Lung (tissue), 12 donors: ENCODE data around the gene SMARCD1. TPM values are rescaled to one million over a fixed set of nuclear protein-coding genes. Genes with fewer than 3 reads are reported as not detected.

ENCODE experiments used
- ATAC-seq: fragments of 200-7000 bp; cut with Tn5 transposase; one replicate; pipeline ENCODE4 v1.9.1; 2020; ENCODE audit warnings: moderate number of reproducible peaks; ENCODE audit not compliant: insufficient read depth, low FRiP score
- DNase-seq, 3 donors: peaks; one replicate each; pipeline ENCODE4 v3.0.0-alpha.2; 2013 to 2017
- H3K27ac ChIP-seq, 2 donors: one replicate each; pipeline ENCODE4 v1.5.1; 2013; ENCODE audit warnings: mild to moderate bottlenecking in 2 of 2, moderate library complexity in 2 of 2, control low read depth in 1 of 2, inconsistent platforms in 1 of 2, low read depth in 1 of 2, low read length in 1 of 2
- H3K27me3 ChIP-seq, 3 donors: one replicate each; pipeline ENCODE4 v1.5.1; 2013; ENCODE audit warnings: low read length in 2 of 3; ENCODE audit not compliant: control insufficient read depth in 3 of 3, insufficient read depth in 3 of 3
- H3K36me3 ChIP-seq, 4 donors: one replicate each; pipeline ENCODE4 v1.5.1; 2013; ENCODE audit warnings: low read length in 4 of 4, mild to moderate bottlenecking in 1 of 4, moderate library complexity in 1 of 4; ENCODE audit not compliant: control insufficient read depth in 4 of 4, insufficient read depth in 4 of 4
- H3K4me1 ChIP-seq, 5 donors: one replicate each; pipeline ENCODE4 v1.5.1; 2013; ENCODE audit warnings: low read length in 5 of 5, mild to moderate bottlenecking in 2 of 5, moderate library complexity in 1 of 5; ENCODE audit not compliant: control insufficient read depth in 5 of 5, insufficient read depth in 5 of 5
- H3K4me3 ChIP-seq: one replicate; pipeline ENCODE4 v1.5.1; 2013; ENCODE audit warnings: mild to moderate bottlenecking, control low read depth, moderate library complexity
- H3K9ac ChIP-seq, 2 donors: one replicate each; pipeline ENCODE4 v1.5.1; 2013; ENCODE audit warnings: low read length in 2 of 2, control low read depth in 1 of 2; ENCODE audit not compliant: insufficient read depth in 1 of 2
- H3K9me3 ChIP-seq, 4 donors: one replicate each; pipeline ENCODE4 v1.5.1; 2013; ENCODE audit warnings: low read length in 3 of 4, mild to moderate bottlenecking in 1 of 4, moderate library complexity in 1 of 4; ENCODE audit not compliant: control insufficient read depth in 4 of 4, insufficient read depth in 3 of 4
- WGBS, 2 donors: extraction: QIAGEN DNeasy Blood & Tissue Kit; methylation state at CpG; one replicate each; pipeline ENCODE4 v1.1.7; 2013; 5-methylcytosine and 5-hydroxymethylcytosine counted together
- polyA plus RNA-seq, 2 donors: library from polyadenylated mRNA; stranded (reverse); fragments of 200-250 nt; gene quantifications; one replicate each; pipeline ENCODE4 v1.2.1, GENCODE V29; 2013
- total RNA-seq, 2 donors: library from RNA; depleted of rRNA in 1 of 2; stranded (reverse); fragments of >200 nt in 1 of 2; gene quantifications; one replicate each; pipeline ENCODE4 v1.2.1, GENCODE V29; 2014 to 2021
- TF ChIP-seq, protein P1 (sequence below): IDR thresholded peaks from 2 replicates; pipeline ENCODE4 v1.5.1; 2012; ENCODE audit warnings: mild to moderate bottlenecking; ENCODE audit errors: control extremely low read depth, extremely low read depth
- donor health status: control.
- donor health status: control.
- donor health status: Bipolar disorder and iron deficiency.
- donor health status: healthy.
- donor health status: DM: yes; HTN: yes; CAD: no.

SMARCD1 gene
- total and polyA plus RNA-seq, 4 donors, result 11.9 to 58.8 (median 41.6) TPM

DNA sequence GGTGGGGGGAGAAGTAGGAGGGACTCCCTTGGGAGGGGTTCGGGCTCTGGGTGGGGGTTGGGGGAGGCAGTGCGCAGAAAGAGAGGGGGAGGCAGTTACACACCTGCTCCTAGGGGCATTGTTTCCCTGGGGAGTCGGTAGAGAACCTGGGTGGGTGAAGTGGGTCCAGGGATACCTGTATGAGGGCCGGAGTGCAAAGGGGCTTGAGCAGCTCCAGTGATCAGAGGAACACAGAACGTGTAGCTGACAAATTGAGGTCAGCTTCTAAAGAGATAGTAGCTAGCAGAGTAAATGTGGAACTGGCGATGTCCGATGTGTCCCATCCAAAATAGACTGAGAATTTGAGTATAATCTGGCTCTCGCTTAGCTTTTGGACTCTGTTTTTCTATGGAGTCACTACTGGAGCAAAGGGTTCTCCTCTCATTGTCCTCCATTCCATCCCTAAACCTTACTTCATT lies 502 bp downstream of the SMARCD1 start:
- Histone ChIP-seq H3K27ac (peak overlapping the region; percentile 63 to 99), H3K9me3 (no peaks in the 10 kb centered on the region), H3K36me3 (peaks cover 16 to 25% (median 22%) of the 10 kb centered on the region in 4 donors), H3K27me3 (no peaks in the 10 kb centered on the region), H3K4me1 (peaks cover 0 to 7% (median 0%) of the 10 kb centered on the region in 5 donors), H3K4me3 (peak overlapping the region; percentile 47), H3K9ac (no peak overlapping the region)
- ATAC-seq (no peak), DNase-seq (no peak)
- 9 to 20% methylated on average over 8 of the region's 8 CpGs for WGBS, 2 donors
- TF ChIP-seq, protein P1, sequence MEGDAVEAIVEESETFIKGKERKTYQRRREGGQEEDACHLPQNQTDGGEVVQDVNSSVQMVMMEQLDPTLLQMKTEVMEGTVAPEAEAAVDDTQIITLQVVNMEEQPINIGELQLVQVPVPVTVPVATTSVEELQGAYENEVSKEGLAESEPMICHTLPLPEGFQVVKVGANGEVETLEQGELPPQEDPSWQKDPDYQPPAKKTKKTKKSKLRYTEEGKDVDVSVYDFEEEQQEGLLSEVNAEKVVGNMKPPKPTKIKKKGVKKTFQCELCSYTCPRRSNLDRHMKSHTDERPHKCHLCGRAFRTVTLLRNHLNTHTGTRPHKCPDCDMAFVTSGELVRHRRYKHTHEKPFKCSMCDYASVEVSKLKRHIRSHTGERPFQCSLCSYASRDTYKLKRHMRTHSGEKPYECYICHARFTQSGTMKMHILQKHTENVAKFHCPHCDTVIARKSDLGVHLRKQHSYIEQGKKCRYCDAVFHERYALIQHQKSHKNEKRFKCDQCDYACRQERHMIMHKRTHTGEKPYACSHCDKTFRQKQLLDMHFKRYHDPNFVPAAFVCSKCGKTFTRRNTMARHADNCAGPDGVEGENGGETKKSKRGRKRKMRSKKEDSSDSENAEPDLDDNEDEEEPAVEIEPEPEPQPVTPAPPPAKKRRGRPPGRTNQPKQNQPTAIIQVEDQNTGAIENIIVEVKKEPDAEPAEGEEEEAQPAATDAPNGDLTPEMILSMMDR, result no peak

DNA sequence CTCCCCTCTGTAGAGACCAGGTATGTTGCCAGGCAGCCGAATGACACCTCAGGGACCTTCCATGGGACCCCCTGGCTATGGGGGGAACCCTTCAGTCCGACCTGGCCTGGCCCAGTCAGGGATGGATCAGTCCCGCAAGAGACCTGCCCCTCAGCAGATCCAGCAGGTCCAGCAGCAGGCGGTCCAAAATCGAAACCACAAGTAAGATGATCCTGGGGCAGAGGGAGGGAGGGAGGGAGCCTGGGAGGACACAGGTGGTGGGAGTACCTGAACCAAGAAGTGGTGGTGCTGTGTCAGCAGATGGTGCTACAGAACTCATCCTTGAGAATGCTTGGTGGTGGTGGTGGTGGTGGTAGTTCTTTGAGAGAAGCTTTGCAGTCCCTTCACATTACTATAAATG lies 1.0 kb downstream of the SMARCD1 start:
- TF ChIP-seq, protein P1, result no peak
- Histone ChIP-seq H3K9ac (no peak overlapping the region), H3K27me3 (no peaks in the 10 kb centered on the region), H3K4me3 (peak overlapping the region; percentile 47), H3K9me3 (no peaks in the 10 kb centered on the region), H3K4me1 (peaks cover 0 to 4% (median 0%) of the 10 kb centered on the region in 5 donors), H3K27ac (peak overlapping the region; percentile 46 to 99), H3K36me3 (peaks cover 16 to 27% (median 24%) of the 10 kb centered on the region in 4 donors)
- 82 to 88% methylated on average over 5 of the region's 5 CpGs for WGBS, 2 donors
- DNase-seq (no peak), ATAC-seq (no peak)

GRCh38 chr12:50087151-50087550 lies 2.0 kb downstream of the SMARCD1 start:
- Histone ChIP-seq H3K4me3 (no peak overlapping the region), H3K9me3 (no peaks in the 10 kb centered on the region), H3K27me3 (no peaks in the 10 kb centered on the region), H3K9ac (no peak overlapping the region), H3K36me3 (peaks cover 16 to 28% (median 28%) of the 10 kb centered on the region in 4 donors), H3K27ac (no peak overlapping the region), H3K4me1 (peaks cover 0 to 4% (median 0%) of the 10 kb centered on the region in 5 donors)
- no peak for DNase-seq
- 90 to 92% methylated on average over 9 of the region's 9 CpGs for WGBS, 2 donors
- no peak for ATAC-seq
- TF ChIP-seq, protein P1, result no peak

DNA sequence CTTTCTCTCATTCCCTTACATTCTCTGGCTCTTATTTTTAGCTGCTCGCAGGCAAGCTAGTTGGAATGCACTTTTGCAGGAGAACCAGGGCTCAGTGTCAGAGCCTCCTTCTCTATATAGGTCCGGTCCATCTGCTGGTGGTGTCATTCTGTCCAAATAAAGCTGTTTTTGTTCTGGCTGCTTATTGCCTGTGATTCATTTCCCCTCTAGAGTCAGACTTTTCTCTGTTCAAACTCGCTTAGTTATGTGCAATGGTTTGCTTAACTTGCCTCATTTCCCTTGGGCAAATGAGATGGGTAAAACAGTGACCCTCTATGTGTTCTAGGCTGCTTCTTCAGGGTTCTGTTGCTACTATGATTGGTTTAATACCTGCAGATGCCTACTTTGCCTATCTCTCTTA lies 2.9 kb downstream of the SMARCD1 start:
- no peak for ATAC-seq
- Histone ChIP-seq H3K9me3 (no peaks in the 10 kb centered on the region), H3K4me3 (no peak overlapping the region), H3K4me1 (peaks cover 0 to 4% (median 0%) of the 10 kb centered on the region in 5 donors), H3K9ac (no peak overlapping the region), H3K27me3 (no peaks in the 10 kb centered on the region), H3K27ac (no peak overlapping the region), H3K36me3 (peaks cover 16 to 31% (median 28%) of the 10 kb centered on the region in 4 donors)
- 65 to 69% methylated on average over 3 of the region's 3 CpGs for WGBS, 2 donors
- no peak for DNase-seq
- TF ChIP-seq, protein P1, result no peak
